PC-3 (cell line): ENCODE data around the gene FAM229A. TPM values are rescaled to one million over a fixed set of nuclear protein-coding genes. Genes with fewer than 3 reads are reported as not detected.
A peak's percentile ranks its signal among the peaks of the same experiment; 100 is the strongest.

Experiments used
- ATAC-seq: fragments of 200-7000 bp; cut with Tn5 transposase; 2 replicates; pipeline ENCODE4 v1.9.1; 2020; ENCODE audit warnings: mild to moderate bottlenecking, moderate library complexity
- Bru-seq: library from RNA; stranded (reverse); fragments of 400-500 nt; gene quantifications from one replicate; lab custom pipeline; 2021; lab: Mats Ljungman, UMichigan
- BruChase-seq, 2 experiments: library from RNA; stranded (reverse); fragments of 400-500 nt; gene quantifications; one replicate each; lab custom pipeline; 2021; lab: Mats Ljungman, UMichigan
- BruUV-seq: library from RNA; stranded (reverse); fragments of 400-500 nt; replicated peaks from 2 replicates; lab custom pipeline; 2021; lab: Mats Ljungman, UMichigan
- CTCF ChIA-PET: fragments of 300-600 bp; sonication (Branson Sonifier 250); formaldehyde crosslinking; loops from one replicate; lab custom pipeline; 2022; ENCODE audit warnings: antibody characterized with exemption; lab: Charles Lee
- POLR2A ChIA-PET: fragments of 300-600 bp; sonication (Branson Sonifier 250); formaldehyde crosslinking; loops from one replicate; lab custom pipeline; 2022; ENCODE audit warnings: antibody characterized with exemption; ENCODE audit not compliant: unreplicated experiment; lab: Charles Lee
- DNase-seq: peaks from one replicate; pipeline ENCODE4 v3.0.0-alpha.2; 2015
- H2AFZ ChIP-seq: fragments of 300-600 bp; sonication (generic); 2 replicates; pipeline ENCODE4 v1.6.0; 2016; ENCODE audit warnings: antibody characterized with exemption, low read length
- H3F3A ChIP-seq: fragments of 300-600 bp; sonication (generic); one replicate; pipeline ENCODE4 v1.6.0; 2017; ENCODE audit warnings: antibody characterized with exemption, low read length, control low read depth, mild to moderate bottlenecking; ENCODE audit not compliant: unreplicated experiment
- H3K27ac ChIP-seq: fragments of 300-600 bp; sonication (generic); 2 replicates; pipeline ENCODE4 v1.5.1; 2016; ENCODE audit warnings: mild to moderate bottlenecking, low read length
- H3K27me3 ChIP-seq: fragments of 300-600 bp; sonication (generic); 2 replicates; pipeline ENCODE4 v1.6.1; 2016; ENCODE audit warnings: low read length, mixed read lengths
- H3K36me3 ChIP-seq: fragments of 300-600 bp; sonication (generic); 2 replicates; pipeline ENCODE4 v1.6.1; 2016; ENCODE audit warnings: low read depth, mixed run types, low read length, mixed read lengths
- H3K4me1 ChIP-seq: fragments of 300-600 bp; sonication (generic); 2 replicates; pipeline ENCODE4 v1.5.1; 2016; ENCODE audit warnings: low read length; ENCODE audit not compliant: insufficient read depth
- H3K4me2 ChIP-seq: fragments of 300-600 bp; sonication (generic); 2 replicates; pipeline ENCODE4 v1.6.0; 2016; ENCODE audit warnings: low read length
- H3K4me3 ChIP-seq: fragments of 300-600 bp; sonication (generic); 2 replicates; pipeline ENCODE4 v1.5.1; 2016; ENCODE audit warnings: mild to moderate bottlenecking, low read length, mixed read lengths
- H3K79me2 ChIP-seq: fragments of 300-600 bp; sonication (generic); 2 replicates; pipeline ENCODE4 v1.6.1; 2017; ENCODE audit warnings: low read length, mixed read lengths
- H3K9ac ChIP-seq: fragments of 300-600 bp; sonication (generic); 2 replicates; pipeline ENCODE4 v1.6.0; 2016; ENCODE audit warnings: mild to moderate bottlenecking, low read length
- H3K9me2 ChIP-seq: fragments of 300-600 bp; sonication (generic); replicated peaks from 2 replicates; pipeline ENCODE4 v1.6.1; 2016; ENCODE audit warnings: mixed run types, low read length, mixed read lengths
- H3K9me3 ChIP-seq: fragments of 300-600 bp; sonication (generic); 2 replicates; pipeline ENCODE4 v1.6.1; 2016; ENCODE audit warnings: low read length, mixed read lengths
- H4K20me1 ChIP-seq: fragments of 300-600 bp; sonication (generic); 2 replicates; pipeline ENCODE4 v1.6.1; 2016; ENCODE audit warnings: low read length, mixed read lengths
- CTCF ChIP-seq: fragments of 300-600 bp; sonication (generic); conservative IDR thresholded peaks from 2 replicates; pipeline ENCODE4 v1.5.1; 2017; ENCODE audit warnings: antibody characterized with exemption, low read depth, mild to moderate bottlenecking, low read length
- EZH2 ChIP-seq: fragments of 300-600 bp; sonication (generic); IDR thresholded peaks from one replicate; pipeline ENCODE4 v1.6.1; 2017; ENCODE audit warnings: antibody characterized with exemption, mild to moderate bottlenecking, low read length; ENCODE audit not compliant: unreplicated experiment
- EZH2phosphoT487 ChIP-seq: fragments of 300-600 bp; sonication (generic); IDR thresholded peaks from 2 replicates; pipeline ENCODE4 v1.6.1; 2018; ENCODE audit warnings: mild to moderate bottlenecking, antibody characterized with exemption, low read length, borderline replicate concordance
- intact Hi-C: fragments of 100-400 bp; cut with micrococcal nuclease; formaldehyde crosslinking; loops from 2 replicates; pipeline ENCODE4 v1.9.0; 2023
- long read RNA-seq: library from polyadenylated mRNA; unstranded; transcript quantifications from one replicate; pipeline ENCODE4 v2.0.0, GENCODE V29; 2021; ENCODE audit not compliant: unreplicated experiment
- total RNA-seq: library from RNA; depleted of rRNA; stranded (reverse); fragments of >200 nt; gene quantifications from 2 replicates; pipeline ENCODE4 v1.2.3, GENCODE V29; 2014; rRNA removed

The FAM229A gene
- total RNA-seq: 3.0 and 3.7 TPM in 2 replicates
- percentile 48 among the genes with signal in this experiment for Bru-seq, nascent RNA
- percentile 21 among the genes with signal in this experiment for BruChase-seq, experiment 1, labeled RNA remaining after a 6-hour chase
- BruChase-seq, experiment 2, labeled RNA remaining after a 2-hour chase: percentile 76 among the genes with signal in this experiment
- long read RNA-seq, transcript FAM229A-202 (2 exons, 2,759 nt): major isoform, 6 of 13 reads
- long read RNA-seq, partial matches to known transcripts: 0 of 13 reads
- long read RNA-seq, other reads (novel, unspliced or antisense): 5 of 13 reads

GRCh38 chr1:32362474-32363313 lies at the start of gene FAM229A, which contains the start of gene TSSK3:
TSS of gene FAM229A (minus strand) at chr1:32362485. CDS start at chr1:32362091, 394 bp downstream.
TSS of gene TSSK3 (plus strand) at chr1:32362539. CDS start at chr1:32362702, 163 bp downstream.
- Histone ChIP-seq H3K4me2 (peak within 1 kb of the TSS; percentile 57), H3K79me2 (no peaks in the 10 kb centered on the region), H3F3A (no peaks in the 10 kb centered on the region), H3K4me1 (no peaks in the 10 kb centered on the region), H4K20me1 (no peaks in the 10 kb centered on the region), H3K4me3 (peak within 1 kb of the TSS; percentile 51), H3K27me3 (no peaks in the 10 kb centered on the region), H3K9me2 (no peaks in the 10 kb centered on the region), H2AFZ (no peak within 1 kb of the TSS), H3K9me3 (no peaks in the 10 kb centered on the region), H3K36me3 (peaks cover 3% of the 10 kb centered on the region), H3K27ac (no peak within 1 kb of the TSS), H3K9ac (no peak within 1 kb of the TSS)
- DNase-seq: no peak
- no TSS peak for BruUV-seq
- ATAC-seq: peak; percentile 9; the same call in 1 of the 2 replicates
- intact Hi-C loops: no loop called here
- ChIA-PET CTCF (no interaction called here), POLR2A (interaction anchor here (0.6 kb wide), 1 partner anchor 11 kb away, joined by 3 read pairs; no protein-coding TSS in a partner anchor)
- TF ChIP-seq EZH2: no peak
- TF ChIP-seq CTCF: no peak
- TF ChIP-seq EZH2phosphoT487: no peak

DNA sequence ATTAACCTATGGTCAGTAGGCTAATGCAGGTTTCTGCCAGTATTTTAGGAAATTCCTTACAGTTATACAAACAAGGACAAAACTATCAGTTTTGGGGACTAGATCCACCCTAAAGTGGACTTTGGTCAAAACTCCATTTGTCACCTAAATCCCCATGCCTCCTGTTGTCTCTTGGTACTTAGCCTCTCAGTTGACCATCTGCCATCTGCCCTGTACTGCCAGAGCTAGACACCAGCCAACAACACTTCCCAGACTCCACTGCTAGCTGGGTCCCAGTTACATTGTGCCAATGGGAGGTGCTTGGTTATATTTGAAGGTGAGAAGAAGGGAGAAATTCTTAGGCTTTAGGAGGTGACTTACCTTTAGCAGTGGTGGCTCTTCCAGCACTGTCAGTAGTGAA lies 49.0 kb upstream of the FAM229A start:
- H2AFZ ChIP-seq: no peak overlapping the region
- no TSS peak for BruUV-seq
- no peak for TF ChIP-seq CTCF
- TF ChIP-seq EZH2: no peak
- TF ChIP-seq EZH2phosphoT487: no peak
- no peaks in the 10 kb centered on the region for H3K36me3 ChIP-seq
- ATAC-seq (no peak), DNase-seq (no peak)
- no peaks in the 10 kb centered on the region for H3K9me2 ChIP-seq
- no peaks in the 10 kb centered on the region for H4K20me1 ChIP-seq
- H3K27me3 ChIP-seq: no peaks in the 10 kb centered on the region
- H3K27ac ChIP-seq: no peak overlapping the region
- no peaks in the 10 kb centered on the region for H3K79me2 ChIP-seq
- ChIA-PET CTCF (interaction anchor here (0.8 kb wide), 1 partner anchor 10 kb away, joined by 3 read pairs; no protein-coding TSS in a partner anchor), POLR2A (no interaction called here)
- no peak overlapping the region for H3K9ac ChIP-seq
- H3K4me1 ChIP-seq: no peaks in the 10 kb centered on the region; the same call in 1 of the 2 replicates
- no peaks in the 10 kb centered on the region for H3K9me3 ChIP-seq
- H3K4me3 ChIP-seq: no peak overlapping the region
- no peaks in the 10 kb centered on the region for H3F3A ChIP-seq
- H3K4me2 ChIP-seq: no peak overlapping the region
- intact Hi-C loops: loop anchor here (5.0 kb wide), 1 partner anchor 194 kb away; no protein-coding TSS in a partner anchor
